KMS-11 (cell line): Measurements from ENCODE around the gene MSANTD1.

ENCODE experiments used
- H2AFZ ChIP-seq: fragments of 200-600 bp; sonication (generic); 2 replicates; pipeline ENCODE4 v1.6.1; 2016; ENCODE audit warnings: antibody characterized with exemption, mixed run types, low read depth
- H3K27ac ChIP-seq: fragments of 200-600 bp; sonication (generic); 2 replicates; pipeline ENCODE4 v1.6.1; 2016; ENCODE audit warnings: mild to moderate bottlenecking, mixed run types
- H3K27me3 ChIP-seq: fragments of 200-600 bp; sonication (generic); 2 replicates; pipeline ENCODE4 v1.6.1; 2017; ENCODE audit warnings: mild to moderate bottlenecking, low read depth, mixed run types, moderate library complexity; ENCODE audit not compliant: insufficient read depth
- H3K36me3 ChIP-seq: fragments of 200-600 bp; sonication (generic); 2 replicates; pipeline ENCODE4 v1.6.1; 2017; ENCODE audit warnings: mild to moderate bottlenecking, mixed run types; ENCODE audit not compliant: insufficient read depth
- H3K4me1 ChIP-seq: fragments of 200-600 bp; sonication (generic); 2 replicates; pipeline ENCODE4 v1.6.1; 2016; ENCODE audit warnings: mild to moderate bottlenecking, low read depth, mixed run types; ENCODE audit not compliant: poor library complexity, severe bottlenecking
- H3K4me2 ChIP-seq: fragments of 200-600 bp; sonication (generic); 2 replicates; pipeline ENCODE4 v1.7.0; 2016; ENCODE audit warnings: mild to moderate bottlenecking, mixed run types
- H3K4me3 ChIP-seq: fragments of 200-600 bp; sonication (generic); IDR thresholded peaks from 2 replicates; pipeline ENCODE4 v1.6.1; 2017; ENCODE audit warnings: low read depth, low read length, mixed read lengths; ENCODE audit not compliant: insufficient read depth
- H3K79me2 ChIP-seq: fragments of 200-600 bp; sonication (generic); 2 replicates; pipeline ENCODE4 v1.6.1; 2016; ENCODE audit warnings: low read depth, mixed run types; ENCODE audit not compliant: insufficient read depth
- H3K9ac ChIP-seq: fragments of 200-600 bp; sonication (generic); 2 replicates; pipeline ENCODE4 v1.6.1; 2016; ENCODE audit warnings: mild to moderate bottlenecking, mixed run types
- H4K20me1 ChIP-seq: fragments of 200-600 bp; sonication (generic); 2 replicates; pipeline ENCODE4 v1.6.1; 2016; ENCODE audit warnings: mild to moderate bottlenecking, mixed run types; ENCODE audit not compliant: insufficient read depth
- CTCF ChIP-seq: fragments of 200-600 bp; sonication (generic); conservative IDR thresholded peaks from 2 replicates; pipeline ENCODE4 v1.6.1; 2017; ENCODE audit warnings: low read depth, mild to moderate bottlenecking, antibody characterized with exemption, low read length, moderate library complexity, mixed read lengths

MSANTD1 gene

GRCh38 chr4:3232001-3232400 is 17.0 kb upstream of the MSANTD1 start:
- no peak overlapping the region for H3K9ac ChIP-seq
- H3K4me1 ChIP-seq: peaks cover 3% of the 10 kb centered on the region
- no peak overlapping the region for H3K4me3 ChIP-seq
- no peaks in the 10 kb centered on the region for H3K27me3 ChIP-seq
- no peak overlapping the region for H2AFZ ChIP-seq
- no peak for TF ChIP-seq CTCF
- no peaks in the 10 kb centered on the region for H3K36me3 ChIP-seq
- no peak overlapping the region for H3K27ac ChIP-seq
- no peak overlapping the region for H3K4me2 ChIP-seq
- H4K20me1 ChIP-seq: no peaks in the 10 kb centered on the region
- H3K79me2 ChIP-seq: no peaks in the 10 kb centered on the region

GRCh38 chr4:3232871-3233271 is 16.1 kb upstream of the MSANTD1 start:
- no peaks in the 10 kb centered on the region for H3K27me3 ChIP-seq
- H3K79me2 ChIP-seq: no peaks in the 10 kb centered on the region
- no peak overlapping the region for H2AFZ ChIP-seq
- no peak for TF ChIP-seq CTCF
- H3K4me1 ChIP-seq: peaks cover 12% of the 10 kb centered on the region
- H3K4me3 ChIP-seq: no peak overlapping the region
- H3K27ac ChIP-seq: no peak overlapping the region
- H3K36me3 ChIP-seq: no peaks in the 10 kb centered on the region
- H4K20me1 ChIP-seq: no peaks in the 10 kb centered on the region
- H3K4me2 ChIP-seq: no peak overlapping the region
- H3K9ac ChIP-seq: no peak overlapping the region

- no peaks in the 10 kb centered on the region for H3K79me2 ChIP-seq
- peaks cover 16% of the 10 kb centered on the region for H3K4me1 ChIP-seq
- no peaks in the 10 kb centered on the region for H4K20me1 ChIP-seq
- no peaks in the 10 kb centered on the region for H3K36me3 ChIP-seq
- no peaks in the 10 kb centered on the region for H3K27me3 ChIP-seq
- TF ChIP-seq CTCF: no peak
- H2AFZ ChIP-seq: no peak overlapping the region
- no peak overlapping the region for H3K4me2 ChIP-seq
- H3K4me3 ChIP-seq: no peak overlapping the region
- H3K27ac ChIP-seq: no peak overlapping the region
- H3K9ac ChIP-seq: no peak overlapping the region
Observed at GRCh38 chr4:3233391-3234071, 15.4 kb upstream of the MSANTD1 start.

- H3K4me2 ChIP-seq: no peak overlapping the region
- H3K27ac ChIP-seq: no peak overlapping the region
- H3K9ac ChIP-seq: no peak overlapping the region
- H3K27me3 ChIP-seq: no peaks in the 10 kb centered on the region
- no peak overlapping the region for H2AFZ ChIP-seq
- H3K4me1 ChIP-seq: peaks cover 21% of the 10 kb centered on the region
- H3K36me3 ChIP-seq: no peaks in the 10 kb centered on the region
- no peak for TF ChIP-seq CTCF
- H3K4me3 ChIP-seq: no peak overlapping the region
- H4K20me1 ChIP-seq: no peaks in the 10 kb centered on the region
- H3K79me2 ChIP-seq: no peaks in the 10 kb centered on the region
Observed at GRCh38 chr4:3234171-3235029, 14.6 kb upstream of the MSANTD1 start.
